Astrocyte (in vitro differentiated cells and primary cell): Measurements from ENCODE around the gene F8A1. TPM values are rescaled to one million over a fixed set of nuclear protein-coding genes. Genes with fewer than 3 reads are reported as not detected.
"Not testable (repeated sequence)": the region's sequence is repeated elsewhere in the genome, so short reads cannot be mapped to it uniquely, and the experiment has no call there.

Source experiments
- DNase-seq: peaks from one replicate; pipeline ENCODE4 v3.0.0-alpha.2; 2010; ENCODE audit warnings: low read depth
- FAIRE-seq: peaks from 2 replicates; lab custom pipeline; 2011; peaks lifted over from hg19 to GRCh38; lab: Jason Lieb, UNC
- H2AFZ ChIP-seq: 2 replicates; pipeline ENCODE4 v1.6.0; 2012; ENCODE audit warnings: low read depth, low read length, inconsistent platforms
- H3K27ac ChIP-seq: 2 replicates; pipeline ENCODE4 v1.5.1; 2011; ENCODE audit warnings: low read depth, low read length, inconsistent platforms
- H3K27me3 ChIP-seq: 2 replicates; pipeline ENCODE4 v1.6.0; 2011; ENCODE audit warnings: low read length, inconsistent platforms; ENCODE audit not compliant: insufficient read depth
- H3K36me3 ChIP-seq: 2 replicates; pipeline ENCODE4 v1.5.1; 2011; ENCODE audit warnings: low read length, inconsistent platforms; ENCODE audit not compliant: insufficient read depth
- H3K4me1 ChIP-seq: 2 replicates; pipeline ENCODE4 v1.5.1; 2011; ENCODE audit warnings: low read length, inconsistent platforms; ENCODE audit not compliant: insufficient read depth
- H3K4me2 ChIP-seq: 2 replicates; pipeline ENCODE4 v1.6.0; 2012; ENCODE audit warnings: low read length, inconsistent platforms
- H3K4me3 ChIP-seq: 2 replicates; pipeline ENCODE4 v1.5.1; 2011; ENCODE audit warnings: low read depth, mild to moderate bottlenecking, low read length, inconsistent platforms; ENCODE audit not compliant: insufficient read depth
- H3K79me2 ChIP-seq: 2 replicates; pipeline ENCODE4 v1.6.0; 2012; ENCODE audit warnings: mild to moderate bottlenecking, low read length, inconsistent platforms; ENCODE audit not compliant: insufficient read depth
- H3K9ac ChIP-seq: 2 replicates; pipeline ENCODE4 v1.6.0; 2012; ENCODE audit warnings: mild to moderate bottlenecking, low read length, inconsistent platforms
- H3K9me3 ChIP-seq: 2 replicates; pipeline ENCODE4 v1.5.1; 2012; ENCODE audit warnings: low read depth, mild to moderate bottlenecking, low read length, inconsistent platforms; ENCODE audit not compliant: insufficient read depth
- H4K20me1 ChIP-seq: 2 replicates; pipeline ENCODE4 v1.6.0; 2012; ENCODE audit warnings: low read length, inconsistent platforms; ENCODE audit not compliant: insufficient read depth
- H3K27ac Mint-ChIP-seq: one replicate; pipeline ENCODE4 v1.8.0; 2021; ENCODE audit warnings: mild to moderate bottlenecking, mixed read lengths; ENCODE audit not compliant: unreplicated experiment
- H3K27me3 Mint-ChIP-seq: one replicate; pipeline ENCODE4 v1.8.0; 2021; ENCODE audit warnings: low read depth, mixed read lengths; ENCODE audit not compliant: unreplicated experiment
- H3K36me3 Mint-ChIP-seq: one replicate; pipeline ENCODE4 v1.8.0; 2021; ENCODE audit warnings: low read depth, mixed read lengths; ENCODE audit not compliant: unreplicated experiment
- H3K4me1 Mint-ChIP-seq: one replicate; pipeline ENCODE4 v1.8.0; 2021; ENCODE audit warnings: low read depth, mixed read lengths; ENCODE audit not compliant: unreplicated experiment
- H3K4me3 Mint-ChIP-seq: one replicate; pipeline ENCODE4 v1.8.0; 2021; ENCODE audit warnings: mild to moderate bottlenecking, moderate library complexity, mixed read lengths; ENCODE audit not compliant: unreplicated experiment
- H3K9me3 Mint-ChIP-seq: one replicate; pipeline ENCODE4 v1.8.0; 2021; ENCODE audit warnings: mild to moderate bottlenecking, mixed read lengths; ENCODE audit not compliant: unreplicated experiment
- EZH2 ChIP-seq: IDR thresholded peaks from 2 replicates; pipeline ENCODE4 v1.6.1; 2012; ENCODE audit warnings: mild to moderate bottlenecking, low read length, inconsistent platforms; ENCODE audit not compliant: insufficient read depth
- total RNA-seq: library from RNA; stranded (reverse); gene quantifications from 2 replicates; pipeline ENCODE4 v1.2.1, GENCODE V29; 2021
- TF ChIP-seq, protein P1 (sequence below): IDR thresholded peaks from 2 replicates; pipeline ENCODE4 v1.5.1; 2011; ENCODE audit warnings: low read depth, mild to moderate bottlenecking, inconsistent platforms, low read length, moderate library complexity; ENCODE audit not compliant: insufficient read depth

The F8A1 gene
- total RNA-seq, 1 donor from 2014 or later, result 24.8 TPM

DNA sequence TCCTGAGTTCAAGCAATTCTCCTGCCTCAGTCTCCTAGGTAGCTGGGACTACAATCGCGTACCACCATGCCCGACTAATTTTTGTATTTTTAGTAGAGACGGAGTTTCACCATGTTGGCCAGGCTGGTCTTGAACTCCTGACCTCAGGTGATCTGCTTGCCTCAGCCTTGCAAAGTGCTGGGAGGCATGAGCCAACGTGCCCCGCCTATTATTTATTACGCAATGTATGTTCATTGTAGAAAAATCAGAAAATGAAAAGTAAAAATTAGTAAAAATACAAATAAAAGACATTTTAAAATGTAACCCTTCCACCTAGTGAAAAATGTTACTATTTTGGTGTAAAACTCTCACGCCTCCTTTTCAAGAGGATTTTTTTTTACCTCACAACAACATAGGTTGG, 14.2 kb downstream of the F8A1 start:
- H3K9me3 Mint-ChIP-seq, result no peaks in the 10 kb centered on the region
- no peak for DNase-seq

DNA sequence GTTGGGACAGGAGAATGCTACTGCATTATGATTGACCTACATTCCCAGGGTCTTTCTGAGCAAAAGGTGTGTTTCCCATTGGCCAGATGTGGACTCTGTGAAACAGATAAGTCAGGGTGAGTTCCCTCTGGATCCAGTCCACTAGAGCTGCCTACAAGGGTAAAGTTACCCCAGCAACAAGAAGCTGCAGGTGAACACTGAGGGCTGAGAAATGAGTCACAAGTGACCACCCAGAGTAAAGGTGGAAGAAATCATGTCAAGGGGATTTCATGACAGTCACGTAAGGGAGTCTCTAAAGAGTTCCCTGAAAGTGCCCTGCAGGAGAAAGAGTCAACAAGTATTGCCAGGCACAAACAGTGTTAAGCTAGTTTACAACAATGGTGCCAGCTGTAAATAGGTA, 16.3 kb downstream of the F8A1 start:
- FAIRE-seq (peak; percentile 43), DNase-seq (no peak)
- Histone ChIP-seq H3K79me2 (no peaks in the 10 kb centered on the region), H4K20me1 (no peaks in the 10 kb centered on the region), H3K4me2 (no peak overlapping the region), H3K27ac (no peak overlapping the region), H3K27me3 (peaks cover 1% of the 10 kb centered on the region), H3K4me3 (no peak overlapping the region), H3K4me1 (no peaks in the 10 kb centered on the region), H2AFZ (no peak overlapping the region), H3K9ac (no peak overlapping the region), H3K9me3 (no peaks in the 10 kb centered on the region), H3K36me3 (no peaks in the 10 kb centered on the region)
- Mint-ChIP-seq H3K4me1 (no peaks in the 10 kb centered on the region), H3K4me3 (no peak overlapping the region), H3K27me3 (no peaks in the 10 kb centered on the region), H3K9me3 (no peaks in the 10 kb centered on the region), H3K36me3 (no peaks in the 10 kb centered on the region), H3K27ac (no peak overlapping the region)
- no peak for TF ChIP-seq EZH2
- TF ChIP-seq, protein P1, sequence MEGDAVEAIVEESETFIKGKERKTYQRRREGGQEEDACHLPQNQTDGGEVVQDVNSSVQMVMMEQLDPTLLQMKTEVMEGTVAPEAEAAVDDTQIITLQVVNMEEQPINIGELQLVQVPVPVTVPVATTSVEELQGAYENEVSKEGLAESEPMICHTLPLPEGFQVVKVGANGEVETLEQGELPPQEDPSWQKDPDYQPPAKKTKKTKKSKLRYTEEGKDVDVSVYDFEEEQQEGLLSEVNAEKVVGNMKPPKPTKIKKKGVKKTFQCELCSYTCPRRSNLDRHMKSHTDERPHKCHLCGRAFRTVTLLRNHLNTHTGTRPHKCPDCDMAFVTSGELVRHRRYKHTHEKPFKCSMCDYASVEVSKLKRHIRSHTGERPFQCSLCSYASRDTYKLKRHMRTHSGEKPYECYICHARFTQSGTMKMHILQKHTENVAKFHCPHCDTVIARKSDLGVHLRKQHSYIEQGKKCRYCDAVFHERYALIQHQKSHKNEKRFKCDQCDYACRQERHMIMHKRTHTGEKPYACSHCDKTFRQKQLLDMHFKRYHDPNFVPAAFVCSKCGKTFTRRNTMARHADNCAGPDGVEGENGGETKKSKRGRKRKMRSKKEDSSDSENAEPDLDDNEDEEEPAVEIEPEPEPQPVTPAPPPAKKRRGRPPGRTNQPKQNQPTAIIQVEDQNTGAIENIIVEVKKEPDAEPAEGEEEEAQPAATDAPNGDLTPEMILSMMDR, result no peak

More for the DNA sequence above, 14.2 kb downstream of the F8A1 start:
- Histone ChIP-seq H3K79me2 (no peaks in the 10 kb centered on the region), H3K27me3 (no peaks in the 10 kb centered on the region), H3K4me2 (no peak overlapping the region), H4K20me1 (no peaks in the 10 kb centered on the region), H3K36me3 (no peaks in the 10 kb centered on the region), H3K9me3 (no peaks in the 10 kb centered on the region), H3K4me3 (no peak overlapping the region), H3K9ac (no peak overlapping the region), H3K4me1 (no peaks in the 10 kb centered on the region), H2AFZ (no peak overlapping the region), H3K27ac (no peak overlapping the region)
- Mint-ChIP-seq H3K27ac (no peak overlapping the region), H3K27me3 (no peaks in the 10 kb centered on the region), H3K36me3 (no peaks in the 10 kb centered on the region), H3K4me3 (no peak overlapping the region), H3K4me1 (peaks cover 2% of the 10 kb centered on the region)
- TF ChIP-seq, protein P1, result no peak
- no peak for TF ChIP-seq EZH2
- FAIRE-seq, result no peak

DNA sequence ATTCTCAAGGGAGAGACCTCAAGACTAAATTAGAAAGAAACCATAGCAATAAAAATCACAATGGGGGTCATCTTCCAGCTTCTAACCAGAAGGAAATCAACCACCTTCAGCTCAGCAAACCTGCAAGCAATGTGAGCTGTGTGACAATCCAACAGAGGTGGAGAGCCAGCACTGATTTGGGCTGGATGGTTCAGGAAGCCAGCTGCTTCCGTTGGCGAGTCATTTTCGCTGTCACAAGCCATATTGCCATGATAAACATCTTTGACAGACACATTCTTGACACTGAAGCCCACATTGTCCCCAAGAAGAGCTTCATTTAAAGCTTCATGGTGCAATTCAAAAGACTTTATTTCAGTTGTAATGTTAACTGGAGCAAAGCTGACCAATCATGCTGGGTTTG, 22.7 kb downstream of the F8A1 start:
- no peak for FAIRE-seq
- no peaks in the 10 kb centered on the region for H3K36me3 Mint-ChIP-seq
- no peak overlapping the region for H3K27ac Mint-ChIP-seq
- peaks cover 4% of the 10 kb centered on the region for H3K9me3 Mint-ChIP-seq
- no peak overlapping the region for H2AFZ ChIP-seq
- H3K27ac ChIP-seq, result no peak overlapping the region
- H3K9ac ChIP-seq, result no peak overlapping the region
- no peak for DNase-seq
- H3K4me3 ChIP-seq, result no peak overlapping the region
- H3K4me1 Mint-ChIP-seq, result no peaks in the 10 kb centered on the region
- H4K20me1 ChIP-seq, result no peaks in the 10 kb centered on the region
- H3K9me3 ChIP-seq, result no peaks in the 10 kb centered on the region
- TF ChIP-seq EZH2, result no peak
- TF ChIP-seq, protein P1, result no peak
- peaks cover 3% of the 10 kb centered on the region for H3K27me3 ChIP-seq
- H3K4me2 ChIP-seq, result no peak overlapping the region
- H3K79me2 ChIP-seq, result no peaks in the 10 kb centered on the region
- H3K4me1 ChIP-seq, result no peaks in the 10 kb centered on the region
- H3K27me3 Mint-ChIP-seq, result no peaks in the 10 kb centered on the region
- no peak overlapping the region for H3K4me3 Mint-ChIP-seq
- no peaks in the 10 kb centered on the region for H3K36me3 ChIP-seq

DNA sequence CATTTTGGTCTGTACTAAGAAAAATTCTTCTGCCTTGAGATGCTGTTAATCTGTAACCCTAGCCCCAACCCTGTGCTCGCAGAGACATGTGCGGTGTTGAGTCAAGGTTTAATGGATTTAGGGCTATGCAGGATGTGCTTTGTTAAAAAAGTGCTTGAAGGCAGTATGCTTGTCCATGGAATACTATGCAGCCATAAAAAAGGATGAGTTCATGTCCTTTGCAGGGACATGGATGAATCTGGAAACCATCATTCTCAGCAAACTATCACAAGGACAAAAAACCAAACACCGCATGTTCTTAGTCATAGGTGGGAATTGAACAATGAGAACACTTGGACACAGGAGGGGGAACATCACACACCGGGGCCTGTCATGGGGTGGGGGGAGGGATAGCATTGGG, 23.9 kb downstream of the F8A1 start:
- H3K9ac ChIP-seq, H3K36me3 ChIP-seq, H3K9me3 Mint-ChIP-seq, H3K27ac Mint-ChIP-seq, H3K4me1 ChIP-seq, H3K27ac ChIP-seq, H2AFZ ChIP-seq, H3K27me3 Mint-ChIP-seq, H3K79me2 ChIP-seq, H3K27me3 ChIP-seq, H3K4me3 Mint-ChIP-seq, FAIRE-seq, H4K20me1 ChIP-seq, H3K4me3 ChIP-seq, DNase-seq, H3K4me1 Mint-ChIP-seq, H3K9me3 ChIP-seq, H3K36me3 Mint-ChIP-seq, H3K4me2 ChIP-seq: not testable (repeated sequence)
